Measurements from ENCODE around the gene ATXN10.

GRCh38 chr22:45816776-45817175 lies 145.1 kb downstream of the ATXN10 start:
- TF ChIP-seq CTCF (IDR thresholded peaks at IDR 0.05), result no peak
- TF ChIP-seq POLR2A (IDR thresholded peaks at IDR 0.05), result no peak
